Tibial artery (tissue), 4 donors: ENCODE results near the gene SOX11.

ENCODE experiments used
- DNase-seq, 2 donors: peaks; one replicate each; pipeline ENCODE4 v3.0.0-alpha.2; 2019
- H3K27ac ChIP-seq, 2 donors: fragments of 200-600 bp; sonication (generic) in 1 of 2; 1 replicate in 1 of 2; 2 replicates in 1 of 2; pipeline ENCODE4 v1.5.1; 2018 to 2019; ENCODE audit warnings: mild to moderate bottlenecking in 1 of 2
- H3K27me3 ChIP-seq, 2 donors: fragments of 200-600 bp; sonication (generic) in 1 of 2; one replicate each; pipeline versions ENCODE4 v1.5.1 to v1.6.0; 2016 to 2019
- H3K36me3 ChIP-seq, 3 donors: fragments of 200-600 bp; sonication (generic) in 2 of 3; one replicate each; pipeline ENCODE4 v1.5.1; 2016 to 2019; ENCODE audit warnings: mild to moderate bottlenecking in 2 of 3
- H3K4me1 ChIP-seq, 4 donors: fragments of 200-600 bp; sonication (generic) in 2 of 4; 1 replicate in 3 of 4; 2 replicates in 1 of 4; pipeline ENCODE4 v1.5.1; 2016 to 2019
- H3K4me3 ChIP-seq, 2 donors: fragments of 200-600 bp; sonication (generic) in 1 of 2; 1 replicate in 1 of 2; 2 replicates in 1 of 2; pipeline ENCODE4 v1.5.1; 2018 to 2019; ENCODE audit warnings: mild to moderate bottlenecking in 2 of 2
- H3K9me3 ChIP-seq, 3 donors: fragments of 200-600 bp; sonication (generic) in 1 of 3; one replicate each; pipeline ENCODE4 v1.5.1; 2016 to 2019
- intact Hi-C: fragments of 100-400 bp; cut with DNase I; formaldehyde crosslinking; loops from one replicate; pipeline ENCODE4 v1.15.0; 2023; ENCODE audit warnings: low total_unique reads
- TF ChIP-seq, protein P1 (sequence below), 2 experiments: fragments of 200-600 bp in 1 of 2; fragments of 450-650 bp in 1 of 2; IDR thresholded peaks; one replicate each; pipeline ENCODE4 v1.5.1; 2017 to 2019; ENCODE audit warnings: antibody characterized with exemption in 2 of 2, mild to moderate bottlenecking in 1 of 2, moderate library complexity in 1 of 2

Gene SOX11

DNA sequence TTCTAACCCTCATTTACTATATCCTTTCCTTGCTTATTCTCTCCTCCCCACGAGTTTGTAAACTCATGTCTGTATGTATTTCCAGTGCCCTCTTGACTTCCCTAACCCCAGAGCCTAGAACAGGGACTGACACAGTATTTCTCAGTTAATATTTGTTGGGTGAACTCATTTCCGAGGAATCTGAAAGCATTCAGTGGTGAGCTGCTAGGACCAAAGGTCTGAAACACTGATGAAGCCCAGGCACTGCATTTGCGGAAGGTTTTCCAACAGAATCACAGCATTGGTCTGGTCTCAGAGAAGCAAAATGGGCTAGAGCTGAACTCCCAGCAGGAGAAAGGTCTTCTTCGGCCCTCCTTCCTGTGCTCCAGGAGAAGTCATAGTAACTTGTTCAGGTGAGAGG is 56.8 kb downstream of the SOX11 start:
- intact Hi-C loops = no loop called here
- Histone ChIP-seq H3K36me3 (no peaks in the 10 kb centered on the region), H3K27me3 (no peaks in the 10 kb centered on the region), H3K4me1 (no peaks in the 10 kb centered on the region), H3K4me3 (no peak overlapping the region), H3K27ac (no peak overlapping the region), H3K9me3 (no peaks in the 10 kb centered on the region)
- no peak for DNase-seq
- TF ChIP-seq, protein P1, sequence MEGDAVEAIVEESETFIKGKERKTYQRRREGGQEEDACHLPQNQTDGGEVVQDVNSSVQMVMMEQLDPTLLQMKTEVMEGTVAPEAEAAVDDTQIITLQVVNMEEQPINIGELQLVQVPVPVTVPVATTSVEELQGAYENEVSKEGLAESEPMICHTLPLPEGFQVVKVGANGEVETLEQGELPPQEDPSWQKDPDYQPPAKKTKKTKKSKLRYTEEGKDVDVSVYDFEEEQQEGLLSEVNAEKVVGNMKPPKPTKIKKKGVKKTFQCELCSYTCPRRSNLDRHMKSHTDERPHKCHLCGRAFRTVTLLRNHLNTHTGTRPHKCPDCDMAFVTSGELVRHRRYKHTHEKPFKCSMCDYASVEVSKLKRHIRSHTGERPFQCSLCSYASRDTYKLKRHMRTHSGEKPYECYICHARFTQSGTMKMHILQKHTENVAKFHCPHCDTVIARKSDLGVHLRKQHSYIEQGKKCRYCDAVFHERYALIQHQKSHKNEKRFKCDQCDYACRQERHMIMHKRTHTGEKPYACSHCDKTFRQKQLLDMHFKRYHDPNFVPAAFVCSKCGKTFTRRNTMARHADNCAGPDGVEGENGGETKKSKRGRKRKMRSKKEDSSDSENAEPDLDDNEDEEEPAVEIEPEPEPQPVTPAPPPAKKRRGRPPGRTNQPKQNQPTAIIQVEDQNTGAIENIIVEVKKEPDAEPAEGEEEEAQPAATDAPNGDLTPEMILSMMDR (IDR thresholded peaks at IDR 0.05) = no peak

DNA sequence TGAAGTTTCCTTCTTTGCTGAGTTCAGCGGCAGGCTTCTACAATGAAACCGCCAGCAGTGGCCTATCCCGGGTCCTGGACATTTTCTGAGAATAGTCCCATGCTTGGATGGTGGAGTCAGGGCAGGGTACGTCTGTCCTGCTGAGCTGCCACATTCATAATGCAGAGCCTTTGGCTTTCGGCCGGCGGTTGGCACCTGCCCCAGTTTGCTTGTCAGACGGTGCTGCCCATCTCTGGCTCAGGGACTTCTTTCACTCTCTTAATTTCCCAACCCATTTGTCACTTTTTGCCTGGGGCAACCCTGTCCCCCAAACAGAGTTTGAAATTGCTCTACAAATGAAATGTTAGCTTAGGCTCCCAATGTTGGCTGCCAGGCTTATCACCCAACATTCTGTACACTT is 57.2 kb downstream of the SOX11 start:
- intact Hi-C loops = no loop called here
- H3K36me3 ChIP-seq = no peaks in the 10 kb centered on the region
- no peaks in the 10 kb centered on the region for H3K27me3 ChIP-seq
- DNase-seq = no peak
- TF ChIP-seq, protein P1 (IDR thresholded peaks at IDR 0.05) = no peak
- H3K4me3 ChIP-seq = no peak overlapping the region
- no peaks in the 10 kb centered on the region for H3K9me3 ChIP-seq
- no peaks in the 10 kb centered on the region for H3K4me1 ChIP-seq
- H3K27ac ChIP-seq = no peak overlapping the region
